Measurements from ENCODE around the gene TSHZ3. TPM values are rescaled to one million over a fixed set of nuclear protein-coding genes. Genes with fewer than 3 reads are reported as not detected.

Gene TSHZ3
- total and polyA plus RNA-seq, 4 donors, result 1.9 to 12.9 (median 7.0) TPM

DNA sequence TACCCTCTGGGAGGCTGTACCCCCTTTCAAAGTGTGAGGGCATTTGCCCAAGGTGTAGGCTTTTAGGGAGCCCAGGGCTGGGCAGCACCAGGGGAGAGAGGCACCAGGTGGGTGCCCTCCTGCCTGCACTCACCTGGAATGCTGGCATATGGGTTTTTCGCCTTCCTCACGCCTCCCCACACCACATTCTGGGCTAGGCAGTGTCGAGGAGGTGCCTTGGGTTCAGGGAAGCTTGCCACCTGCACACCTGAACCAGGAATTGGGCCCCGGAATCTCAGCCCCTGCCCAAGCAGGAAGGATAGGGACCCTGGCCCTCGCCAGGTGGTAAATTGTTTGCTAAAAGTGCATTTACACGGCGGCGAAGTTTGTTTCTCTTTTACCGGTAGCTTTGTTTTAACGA, 5.1 kb upstream of the TSHZ3 start:
- 18 to 34% methylated on average over 10 of the region's 10 CpGs for whole genome bisulfite sequencing, 2 donors
- no peak overlapping the region for H3K4me3 ChIP-seq
- ATAC-seq (ENCODE audit: insufficient read depth, low FRiP score), result no peak
- H3K27ac ChIP-seq (ENCODE audit: low read depth in 1 of 2, low read length in 1 of 2), result no peak overlapping the region
- peaks cover 0 to 67% (median 11%) of the 10 kb centered on the region in 3 donors for H3K27me3 ChIP-seq (ENCODE audit: control insufficient read depth in 3 of 3, insufficient read depth in 3 of 3, low read length in 2 of 3)
- no peak for DNase-seq
- peaks cover 0 to 39% (median 12%) of the 10 kb centered on the region in 5 donors for H3K4me1 ChIP-seq (ENCODE audit: control insufficient read depth in 5 of 5, insufficient read depth in 5 of 5, low read length in 5 of 5)
- no peak overlapping the region for H3K9ac ChIP-seq (ENCODE audit: insufficient read depth in 1 of 2, low read length in 2 of 2)
- peaks cover 0 to 4% (median 0%) of the 10 kb centered on the region in 4 donors for H3K9me3 ChIP-seq (ENCODE audit: control insufficient read depth in 4 of 4, insufficient read depth in 3 of 4, low read length in 3 of 4)
- TF ChIP-seq, protein P1, sequence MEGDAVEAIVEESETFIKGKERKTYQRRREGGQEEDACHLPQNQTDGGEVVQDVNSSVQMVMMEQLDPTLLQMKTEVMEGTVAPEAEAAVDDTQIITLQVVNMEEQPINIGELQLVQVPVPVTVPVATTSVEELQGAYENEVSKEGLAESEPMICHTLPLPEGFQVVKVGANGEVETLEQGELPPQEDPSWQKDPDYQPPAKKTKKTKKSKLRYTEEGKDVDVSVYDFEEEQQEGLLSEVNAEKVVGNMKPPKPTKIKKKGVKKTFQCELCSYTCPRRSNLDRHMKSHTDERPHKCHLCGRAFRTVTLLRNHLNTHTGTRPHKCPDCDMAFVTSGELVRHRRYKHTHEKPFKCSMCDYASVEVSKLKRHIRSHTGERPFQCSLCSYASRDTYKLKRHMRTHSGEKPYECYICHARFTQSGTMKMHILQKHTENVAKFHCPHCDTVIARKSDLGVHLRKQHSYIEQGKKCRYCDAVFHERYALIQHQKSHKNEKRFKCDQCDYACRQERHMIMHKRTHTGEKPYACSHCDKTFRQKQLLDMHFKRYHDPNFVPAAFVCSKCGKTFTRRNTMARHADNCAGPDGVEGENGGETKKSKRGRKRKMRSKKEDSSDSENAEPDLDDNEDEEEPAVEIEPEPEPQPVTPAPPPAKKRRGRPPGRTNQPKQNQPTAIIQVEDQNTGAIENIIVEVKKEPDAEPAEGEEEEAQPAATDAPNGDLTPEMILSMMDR (IDR thresholded peaks at IDR 0.05; ENCODE audit: control extremely low read depth, extremely low read depth), result no peak
- H3K36me3 ChIP-seq (ENCODE audit: control insufficient read depth in 4 of 4, insufficient read depth in 4 of 4, low read length in 4 of 4), result peaks cover 0 to 4% (median 0%) of the 10 kb centered on the region in 4 donors

DNA sequence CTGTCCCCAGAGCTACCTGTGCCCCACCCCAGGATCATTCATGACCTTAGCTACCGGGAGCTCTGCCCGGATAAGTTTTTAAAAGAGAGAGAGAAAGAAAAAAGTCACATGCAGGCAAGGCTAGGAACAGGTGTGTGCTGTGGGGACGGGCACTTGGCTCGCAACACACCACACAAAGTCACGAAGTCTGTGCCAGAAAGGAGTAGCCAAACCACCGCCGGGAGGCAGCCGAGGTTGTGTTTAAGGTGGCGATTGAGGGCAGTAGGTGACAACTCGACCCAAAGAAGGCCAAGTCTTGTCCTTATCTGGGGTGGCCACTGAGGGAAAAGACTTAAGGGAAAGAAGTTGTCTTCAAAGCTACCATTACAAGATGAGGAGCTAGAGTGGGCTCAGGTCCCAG, 4.6 kb upstream of the TSHZ3 start:
- DNase-seq (no peak), ATAC-seq (ENCODE audit: insufficient read depth, low FRiP score) (no peak)
- Histone ChIP-seq H3K4me1 (ENCODE audit: control insufficient read depth in 5 of 5, insufficient read depth in 5 of 5, low read length in 5 of 5) (peaks cover 0 to 39% (median 12%) of the 10 kb centered on the region in 5 donors), H3K4me3 (no peak overlapping the region), H3K27me3 (ENCODE audit: control insufficient read depth in 3 of 3, insufficient read depth in 3 of 3, low read length in 2 of 3) (peaks cover 0 to 62% (median 11%) of the 10 kb centered on the region in 3 donors), H3K9me3 (ENCODE audit: control insufficient read depth in 4 of 4, insufficient read depth in 3 of 4, low read length in 3 of 4) (peaks cover 0 to 4% (median 0%) of the 10 kb centered on the region in 4 donors), H3K9ac (ENCODE audit: insufficient read depth in 1 of 2, low read length in 2 of 2) (no peak overlapping the region), H3K27ac (ENCODE audit: low read depth in 1 of 2, low read length in 1 of 2) (no peak overlapping the region), H3K36me3 (ENCODE audit: control insufficient read depth in 4 of 4, insufficient read depth in 4 of 4, low read length in 4 of 4) (peaks cover 0 to 4% (median 0%) of the 10 kb centered on the region in 4 donors)
- TF ChIP-seq, protein P1 (IDR thresholded peaks at IDR 0.05; ENCODE audit: control extremely low read depth, extremely low read depth), result no peak
- WGBS, 2 donors, result 19 to 26% methylated on average over 10 of the region's 10 CpGs

DNA sequence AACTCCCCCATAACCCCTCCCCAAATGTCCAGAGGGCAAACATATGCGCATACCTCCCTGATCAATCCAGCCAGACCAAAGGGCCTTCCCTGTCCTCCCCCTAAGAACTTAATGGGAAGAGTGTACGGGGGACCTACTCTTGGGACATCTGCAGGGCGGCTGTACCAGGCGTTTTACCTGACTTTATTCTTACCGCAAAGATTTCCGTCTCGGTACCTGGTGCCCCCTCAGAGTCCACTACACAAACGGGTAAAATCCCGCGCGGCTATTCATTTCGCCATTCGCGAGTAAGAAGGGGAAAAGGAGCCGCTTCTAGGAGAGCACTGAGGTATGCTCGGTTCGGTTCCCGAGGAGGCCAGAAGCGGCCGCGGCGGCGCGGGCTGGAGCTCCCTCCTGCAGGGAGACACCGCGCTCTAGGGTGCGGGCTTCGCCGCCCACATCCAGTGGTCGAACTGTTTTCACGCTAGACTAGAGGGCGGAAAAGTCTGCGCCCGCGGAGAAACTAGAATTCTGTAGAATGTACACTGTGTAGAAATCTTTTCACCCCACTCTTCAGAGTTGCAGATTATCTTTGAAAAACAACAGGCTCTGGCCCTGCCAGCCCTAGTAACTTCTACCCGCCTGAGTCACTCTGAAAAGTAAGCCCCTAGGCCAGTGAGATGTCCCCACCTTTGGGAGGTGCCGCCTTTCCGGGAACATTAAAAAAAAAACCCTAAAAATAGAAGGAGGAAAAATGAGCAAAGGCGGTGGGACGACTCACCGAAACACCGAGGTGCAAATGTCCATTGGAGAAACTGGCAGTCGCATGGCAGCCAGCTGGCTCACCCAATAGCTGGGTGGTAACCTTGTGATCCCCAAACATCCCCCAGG, 3.8 kb upstream of the TSHZ3 start:
- Histone ChIP-seq H3K27ac (ENCODE audit: low read depth in 1 of 2, low read length in 1 of 2) (no peak overlapping the region), H3K27me3 (ENCODE audit: control insufficient read depth in 3 of 3, insufficient read depth in 3 of 3, low read length in 2 of 3) (peaks cover 0 to 59% (median 12%) of the 10 kb centered on the region in 3 donors), H3K4me1 (ENCODE audit: control insufficient read depth in 5 of 5, insufficient read depth in 5 of 5, low read length in 5 of 5) (peaks cover 0 to 39% (median 12%) of the 10 kb centered on the region in 5 donors), H3K4me3 (no peak overlapping the region), H3K9ac (ENCODE audit: insufficient read depth in 1 of 2, low read length in 2 of 2) (no peak overlapping the region), H3K9me3 (ENCODE audit: control insufficient read depth in 4 of 4, insufficient read depth in 3 of 4, low read length in 3 of 4) (peaks cover 0 to 4% (median 0%) of the 10 kb centered on the region in 4 donors), H3K36me3 (ENCODE audit: control insufficient read depth in 4 of 4, insufficient read depth in 4 of 4, low read length in 4 of 4) (peaks cover 0 to 5% (median 0%) of the 10 kb centered on the region in 4 donors)
- TF ChIP-seq, protein P1 (IDR thresholded peaks at IDR 0.05; ENCODE audit: control extremely low read depth, extremely low read depth), result no peak
- DNase-seq (peak in 2 of 3 donors; percentile 50 to 65), ATAC-seq (ENCODE audit: insufficient read depth, low FRiP score) (no peak)
- 11 to 29% methylated on average over 43 of the region's 43 CpGs for WGBS, 2 donors

All from lung (tissue), 12 donors.